Suprapubic skin (tissue), 4 donors: Measurements from ENCODE around the gene SERPINI1. TPM values are rescaled to one million over a fixed set of nuclear protein-coding genes. Genes with fewer than 3 reads are reported as not detected.

Source experiments
- DNase-seq, 2 donors: peaks; one replicate each; pipeline ENCODE4 v3.0.0-alpha.2; 2019; ENCODE audit warnings: low spot score in 2 of 2
- H3K27ac ChIP-seq: fragments of 200-600 bp; sonication (generic); one replicate; pipeline ENCODE4 v1.5.1; 2019
- H3K27me3 ChIP-seq: fragments of 200-600 bp; sonication (generic); one replicate; pipeline ENCODE4 v1.5.1; 2019
- H3K36me3 ChIP-seq: fragments of 200-600 bp; sonication (generic); one replicate; pipeline ENCODE4 v1.5.1; 2019
- H3K4me1 ChIP-seq: fragments of 200-600 bp; sonication (generic); one replicate; pipeline ENCODE4 v1.5.1; 2019
- H3K4me3 ChIP-seq: fragments of 200-600 bp; sonication (generic); one replicate; pipeline ENCODE4 v1.5.1; 2019; ENCODE audit warnings: mild to moderate bottlenecking
- H3K9me3 ChIP-seq: fragments of 200-600 bp; sonication (generic); one replicate; pipeline ENCODE4 v1.5.1; 2019
- EP300 ChIP-seq: sonication (generic); formaldehyde crosslinking; IDR thresholded peaks from one replicate; pipeline ENCODE4 v1.6.1; 2017; ENCODE audit warnings: antibody characterized with exemption
- POLR2A ChIP-seq, 2 donors: fragments of 450-650 bp; IDR thresholded peaks; one replicate each; pipeline ENCODE4 v1.6.1; 2017; ENCODE audit warnings: antibody characterized with exemption in 2 of 2, mild to moderate bottlenecking in 2 of 2, moderate library complexity in 2 of 2
- POLR2AphosphoS5 ChIP-seq, 3 donors: sonication (generic); formaldehyde crosslinking; IDR thresholded peaks; one replicate each; pipeline ENCODE4 v1.6.1; 2017; ENCODE audit warnings: antibody characterized with exemption in 3 of 3
- WGBS: methylation state at CpG from one replicate; pipeline ENCODE4 v1.1.5; 2018; 5-methylcytosine and 5-hydroxymethylcytosine counted together
- total RNA-seq, 4 donors: library from RNA; depleted of rRNA; stranded (reverse); fragments of >200 nt; gene quantifications; one replicate each; pipeline ENCODE4 v1.1.0, GENCODE V29; 2016
- TF ChIP-seq, protein P1 (sequence below), 2 donors: fragments of 200-600 bp in 1 of 2; fragments of 450-650 bp in 1 of 2; sonication (generic) in 1 of 2; IDR thresholded peaks; one replicate each; pipeline ENCODE4 v1.5.1; 2016 to 2019; ENCODE audit warnings: antibody characterized with exemption in 2 of 2, mild to moderate bottlenecking in 1 of 2, moderate library complexity in 1 of 2

Gene SERPINI1
- total RNA-seq, 4 donors from 2014 or later, result 1.6 to 3.0 (median 2.0) TPM

DNA sequence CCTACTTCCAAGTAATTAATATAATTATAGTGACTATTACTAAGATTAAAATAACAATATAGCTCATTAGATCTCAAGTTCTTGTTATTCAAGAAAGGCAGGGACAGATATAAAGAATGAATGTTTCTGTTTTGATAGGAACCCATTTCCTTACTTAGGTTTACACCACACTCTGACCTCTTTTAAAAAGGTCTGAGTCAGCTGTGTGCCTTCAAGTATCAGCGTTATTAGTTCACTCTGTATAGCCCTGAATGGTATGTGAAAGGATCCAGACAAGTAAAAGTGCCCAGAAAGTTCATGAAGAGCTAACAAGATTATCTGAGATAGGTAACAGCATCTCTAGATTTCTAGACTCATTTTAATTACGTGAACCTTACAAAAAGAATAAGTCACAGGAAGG lies 29.7 kb upstream of the SERPINI1 start:
- Histone ChIP-seq H3K4me3 (no peak overlapping the region), H3K27ac (no peak overlapping the region), H3K9me3 (no peaks in the 10 kb centered on the region), H3K4me1 (peaks cover 9% of the 10 kb centered on the region), H3K36me3 (peaks cover 42% of the 10 kb centered on the region), H3K27me3 (no peaks in the 10 kb centered on the region)
- no peak for DNase-seq
- WGBS, result 85% methylated on average over 2 of the region's 2 CpGs
- TF ChIP-seq POLR2AphosphoS5 (IDR thresholded peaks at IDR 0.05) (no peak), POLR2A (IDR thresholded peaks at IDR 0.05) (no peak), EP300 (no peak)
- TF ChIP-seq, protein P1, sequence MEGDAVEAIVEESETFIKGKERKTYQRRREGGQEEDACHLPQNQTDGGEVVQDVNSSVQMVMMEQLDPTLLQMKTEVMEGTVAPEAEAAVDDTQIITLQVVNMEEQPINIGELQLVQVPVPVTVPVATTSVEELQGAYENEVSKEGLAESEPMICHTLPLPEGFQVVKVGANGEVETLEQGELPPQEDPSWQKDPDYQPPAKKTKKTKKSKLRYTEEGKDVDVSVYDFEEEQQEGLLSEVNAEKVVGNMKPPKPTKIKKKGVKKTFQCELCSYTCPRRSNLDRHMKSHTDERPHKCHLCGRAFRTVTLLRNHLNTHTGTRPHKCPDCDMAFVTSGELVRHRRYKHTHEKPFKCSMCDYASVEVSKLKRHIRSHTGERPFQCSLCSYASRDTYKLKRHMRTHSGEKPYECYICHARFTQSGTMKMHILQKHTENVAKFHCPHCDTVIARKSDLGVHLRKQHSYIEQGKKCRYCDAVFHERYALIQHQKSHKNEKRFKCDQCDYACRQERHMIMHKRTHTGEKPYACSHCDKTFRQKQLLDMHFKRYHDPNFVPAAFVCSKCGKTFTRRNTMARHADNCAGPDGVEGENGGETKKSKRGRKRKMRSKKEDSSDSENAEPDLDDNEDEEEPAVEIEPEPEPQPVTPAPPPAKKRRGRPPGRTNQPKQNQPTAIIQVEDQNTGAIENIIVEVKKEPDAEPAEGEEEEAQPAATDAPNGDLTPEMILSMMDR (IDR thresholded peaks at IDR 0.05), result no peak

DNA sequence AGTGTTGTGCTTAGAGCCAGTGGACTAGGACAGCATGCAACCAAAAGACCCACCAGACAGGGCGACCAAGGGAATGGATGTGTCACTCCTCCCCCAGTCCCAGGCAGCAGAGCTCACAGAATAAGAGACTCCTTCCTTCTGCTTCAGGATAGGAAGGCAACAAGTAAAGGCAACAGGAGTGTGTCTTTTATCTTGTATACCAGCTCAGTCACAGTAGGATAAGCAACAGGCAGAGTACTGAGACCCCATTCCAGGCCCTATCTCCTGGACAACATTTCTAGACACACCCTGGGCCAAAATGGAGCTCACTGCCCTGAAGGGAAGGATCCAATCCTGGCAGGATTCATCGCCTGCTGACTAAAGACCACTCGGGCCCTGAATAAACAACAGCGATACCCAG lies 25.8 kb upstream of the SERPINI1 start:
- Histone ChIP-seq H3K9me3 (no peaks in the 10 kb centered on the region), H3K27ac (no peak overlapping the region), H3K4me3 (no peak overlapping the region), H3K36me3 (peaks cover 23% of the 10 kb centered on the region), H3K4me1 (peaks cover 9% of the 10 kb centered on the region), H3K27me3 (no peaks in the 10 kb centered on the region)
- no CpG with 5 or more reads among the region's 4 CpGs for WGBS
- no peak for DNase-seq
- TF ChIP-seq POLR2A (IDR thresholded peaks at IDR 0.05) (no peak), POLR2AphosphoS5 (IDR thresholded peaks at IDR 0.05) (no peak), EP300 (no peak)
- TF ChIP-seq, protein P1 (IDR thresholded peaks at IDR 0.05), result no peak

DNA sequence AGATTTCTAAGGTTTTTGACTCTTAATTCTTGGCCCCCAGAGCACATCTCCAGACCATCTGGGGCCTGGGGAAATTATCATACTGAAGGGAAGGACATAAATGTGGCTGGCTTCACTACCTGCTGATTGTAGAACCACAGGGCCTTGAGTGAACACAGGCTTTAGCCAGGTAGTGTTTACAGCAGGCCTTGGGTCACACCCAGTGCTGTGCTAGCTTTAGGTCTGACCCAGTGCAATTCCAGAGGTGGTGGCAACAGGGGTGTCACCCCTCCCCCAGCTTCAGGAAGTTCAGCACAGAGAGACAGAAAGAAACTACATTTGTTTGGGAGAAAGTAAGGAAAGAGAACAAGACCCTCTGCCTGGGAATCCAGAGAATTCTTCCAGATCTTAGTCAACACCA lies 25.0 kb upstream of the SERPINI1 start:
- no peak for DNase-seq
- peaks cover 23% of the 10 kb centered on the region for H3K36me3 ChIP-seq
- no peak overlapping the region for H3K4me3 ChIP-seq
- no peaks in the 10 kb centered on the region for H3K27me3 ChIP-seq
- no peak overlapping the region for H3K27ac ChIP-seq
- no peak for TF ChIP-seq EP300
- TF ChIP-seq, protein P1 (IDR thresholded peaks at IDR 0.05), result no peak
- TF ChIP-seq POLR2AphosphoS5 (IDR thresholded peaks at IDR 0.05), result no peak
- no peak for TF ChIP-seq POLR2A (IDR thresholded peaks at IDR 0.05)
- peaks cover 6% of the 10 kb centered on the region for H3K4me1 ChIP-seq
- H3K9me3 ChIP-seq, result no peaks in the 10 kb centered on the region

DNA sequence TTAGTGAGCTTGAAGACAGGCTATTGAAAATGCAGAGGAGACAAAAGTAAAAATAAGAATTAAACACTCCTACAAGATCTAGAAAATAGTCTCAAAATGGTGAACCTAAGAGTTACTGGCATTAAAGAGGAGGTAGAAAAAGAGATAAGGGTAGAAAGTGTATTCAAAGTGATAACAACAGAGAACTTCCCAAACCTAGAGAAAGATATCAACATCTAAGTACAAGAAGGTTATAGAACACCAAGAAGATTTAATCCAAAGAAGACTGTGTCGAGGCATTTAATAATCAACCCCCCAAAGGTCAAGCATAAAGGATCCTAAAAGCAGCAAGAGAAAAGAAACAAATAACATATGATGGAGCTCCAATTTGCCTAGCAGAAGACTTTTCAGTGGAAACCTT lies 24.1 kb upstream of the SERPINI1 start:
- Histone ChIP-seq H3K4me3 (no peak overlapping the region), H3K36me3 (peaks cover 23% of the 10 kb centered on the region), H3K9me3 (no peaks in the 10 kb centered on the region), H3K27me3 (no peaks in the 10 kb centered on the region), H3K27ac (no peak overlapping the region), H3K4me1 (no peaks in the 10 kb centered on the region)
- no peak for TF ChIP-seq POLR2A (IDR thresholded peaks at IDR 0.05)
- no peak for TF ChIP-seq POLR2AphosphoS5 (IDR thresholded peaks at IDR 0.05)
- TF ChIP-seq, protein P1 (IDR thresholded peaks at IDR 0.05), result no peak
- no peak for TF ChIP-seq EP300
- no peak for DNase-seq
- 94% methylated on average over 1 of the region's 1 CpG for WGBS

DNA sequence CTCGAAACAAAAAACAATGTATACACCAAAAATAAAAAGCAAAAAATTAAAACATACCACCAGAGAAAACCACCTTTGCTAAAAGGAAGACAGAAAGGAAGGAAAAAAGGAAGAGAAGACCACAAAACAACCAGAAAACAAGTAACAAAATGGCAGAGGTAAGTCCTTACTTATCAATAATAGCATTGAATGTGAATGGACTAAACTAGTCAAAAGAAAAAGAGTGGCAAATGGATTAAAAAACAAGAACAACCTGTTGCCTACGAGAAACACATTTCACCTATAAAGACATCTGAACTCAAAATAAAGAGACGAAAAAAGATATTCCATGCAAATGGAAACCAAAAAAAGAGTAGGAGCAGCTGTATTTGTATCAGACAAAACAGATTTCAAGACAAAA lies 23.1 kb upstream of the SERPINI1 start:
- H3K4me3 ChIP-seq, result no peak overlapping the region
- H3K9me3 ChIP-seq, result no peaks in the 10 kb centered on the region
- peaks cover 24% of the 10 kb centered on the region for H3K36me3 ChIP-seq
- WGBS, result 98% methylated on average over 3 of the region's 3 CpGs
- TF ChIP-seq POLR2A (IDR thresholded peaks at IDR 0.05) (no peak), EP300 (no peak), POLR2AphosphoS5 (IDR thresholded peaks at IDR 0.05) (no peak)
- TF ChIP-seq, protein P1 (IDR thresholded peaks at IDR 0.05), result no peak
- DNase-seq, result no peak
- no peaks in the 10 kb centered on the region for H3K27me3 ChIP-seq
- no peaks in the 10 kb centered on the region for H3K4me1 ChIP-seq
- H3K27ac ChIP-seq, result no peak overlapping the region
